Measurements from ENCODE around the gene AMMECR1. TPM values are rescaled to one million over a fixed set of nuclear protein-coding genes. Genes with fewer than 3 reads are reported as not detected.

The AMMECR1 gene
- total RNA-seq, 1 donor from 2014 or later = 10.1 TPM

- TF ChIP-seq, protein P1, sequence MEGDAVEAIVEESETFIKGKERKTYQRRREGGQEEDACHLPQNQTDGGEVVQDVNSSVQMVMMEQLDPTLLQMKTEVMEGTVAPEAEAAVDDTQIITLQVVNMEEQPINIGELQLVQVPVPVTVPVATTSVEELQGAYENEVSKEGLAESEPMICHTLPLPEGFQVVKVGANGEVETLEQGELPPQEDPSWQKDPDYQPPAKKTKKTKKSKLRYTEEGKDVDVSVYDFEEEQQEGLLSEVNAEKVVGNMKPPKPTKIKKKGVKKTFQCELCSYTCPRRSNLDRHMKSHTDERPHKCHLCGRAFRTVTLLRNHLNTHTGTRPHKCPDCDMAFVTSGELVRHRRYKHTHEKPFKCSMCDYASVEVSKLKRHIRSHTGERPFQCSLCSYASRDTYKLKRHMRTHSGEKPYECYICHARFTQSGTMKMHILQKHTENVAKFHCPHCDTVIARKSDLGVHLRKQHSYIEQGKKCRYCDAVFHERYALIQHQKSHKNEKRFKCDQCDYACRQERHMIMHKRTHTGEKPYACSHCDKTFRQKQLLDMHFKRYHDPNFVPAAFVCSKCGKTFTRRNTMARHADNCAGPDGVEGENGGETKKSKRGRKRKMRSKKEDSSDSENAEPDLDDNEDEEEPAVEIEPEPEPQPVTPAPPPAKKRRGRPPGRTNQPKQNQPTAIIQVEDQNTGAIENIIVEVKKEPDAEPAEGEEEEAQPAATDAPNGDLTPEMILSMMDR (IDR thresholded peaks at IDR 0.05) = no peak
- H3K9me3 Mint-ChIP-seq (ENCODE audit: unreplicated experiment) = peaks cover 4% of the 10 kb centered on the region
- H3K27ac Mint-ChIP-seq (ENCODE audit: unreplicated experiment) = no peak overlapping the region
- peaks cover 13% of the 10 kb centered on the region for H3K4me1 Mint-ChIP-seq (ENCODE audit: unreplicated experiment)
- no peak for DNase-seq (ENCODE audit: extremely low spot score, unreplicated experiment)
- peaks cover 5% of the 10 kb centered on the region for H3K36me3 Mint-ChIP-seq (ENCODE audit: unreplicated experiment)
- no peak overlapping the region for H3K4me3 Mint-ChIP-seq (ENCODE audit: unreplicated experiment)
- no peaks in the 10 kb centered on the region for H3K27me3 Mint-ChIP-seq (ENCODE audit: unreplicated experiment)
Observed at GRCh38 chrX:110265661-110266060, 52.2 kb downstream of the AMMECR1 start.

- DNase-seq (ENCODE audit: extremely low spot score, unreplicated experiment) = no peak
- no peaks in the 10 kb centered on the region for H3K27me3 Mint-ChIP-seq (ENCODE audit: unreplicated experiment)
- peaks cover 9% of the 10 kb centered on the region for H3K4me1 Mint-ChIP-seq (ENCODE audit: unreplicated experiment)
- no peak overlapping the region for H3K4me3 Mint-ChIP-seq (ENCODE audit: unreplicated experiment)
- peaks cover 5% of the 10 kb centered on the region for H3K36me3 Mint-ChIP-seq (ENCODE audit: unreplicated experiment)
- no peaks in the 10 kb centered on the region for H3K9me3 Mint-ChIP-seq (ENCODE audit: unreplicated experiment)
- TF ChIP-seq, protein P1 (IDR thresholded peaks at IDR 0.05) = no peak
- no peak overlapping the region for H3K27ac Mint-ChIP-seq (ENCODE audit: unreplicated experiment)
Observed at GRCh38 chrX:110259117-110259516, 58.8 kb downstream of the AMMECR1 start.

GRCh38 chrX:110258552-110258951 lies 59.3 kb downstream of the AMMECR1 start:
- Mint-ChIP-seq H3K4me3 (ENCODE audit: unreplicated experiment) (no peak overlapping the region), H3K4me1 (ENCODE audit: unreplicated experiment) (peaks cover 6% of the 10 kb centered on the region), H3K27me3 (ENCODE audit: unreplicated experiment) (no peaks in the 10 kb centered on the region), H3K36me3 (ENCODE audit: unreplicated experiment) (peaks cover 2% of the 10 kb centered on the region), H3K9me3 (ENCODE audit: unreplicated experiment) (no peaks in the 10 kb centered on the region), H3K27ac (ENCODE audit: unreplicated experiment) (no peak overlapping the region)
- TF ChIP-seq, protein P1 (IDR thresholded peaks at IDR 0.05) = no peak
- DNase-seq (ENCODE audit: extremely low spot score, unreplicated experiment) = no peak

- TF ChIP-seq, protein P1 (IDR thresholded peaks at IDR 0.05) = no peak
- Mint-ChIP-seq H3K27me3 (ENCODE audit: unreplicated experiment) (no peaks in the 10 kb centered on the region), H3K4me3 (ENCODE audit: unreplicated experiment) (no peak overlapping the region), H3K9me3 (ENCODE audit: unreplicated experiment) (no peaks in the 10 kb centered on the region), H3K36me3 (ENCODE audit: unreplicated experiment) (peaks cover 2% of the 10 kb centered on the region), H3K4me1 (ENCODE audit: unreplicated experiment) (peaks cover 3% of the 10 kb centered on the region), H3K27ac (ENCODE audit: unreplicated experiment) (no peak overlapping the region)
- DNase-seq (ENCODE audit: extremely low spot score, unreplicated experiment) = no peak
Observed at GRCh38 chrX:110257889-110258288, 60.0 kb downstream of the AMMECR1 start.

DNA sequence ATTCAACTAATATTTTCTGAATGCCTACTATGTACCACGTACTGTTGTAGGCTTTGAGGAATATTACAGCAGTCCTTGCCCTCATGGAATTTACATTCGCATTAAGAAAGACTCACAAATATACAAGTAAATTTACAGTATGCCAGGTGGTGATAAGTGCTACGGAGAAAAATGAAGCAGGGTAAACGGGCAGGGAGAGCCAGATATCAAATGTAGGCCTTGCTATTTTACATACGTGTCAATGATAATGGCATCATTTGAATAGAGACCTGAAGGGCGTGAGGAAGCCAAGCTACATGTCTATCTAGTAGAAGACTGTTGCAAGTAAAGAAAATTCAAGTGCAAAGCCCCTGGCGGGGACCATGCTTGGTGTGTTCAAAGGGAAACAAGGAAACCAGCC lies 65.2 kb downstream of the AMMECR1 start:
- Mint-ChIP-seq H3K27me3 (ENCODE audit: unreplicated experiment) (no peaks in the 10 kb centered on the region), H3K9me3 (ENCODE audit: unreplicated experiment) (no peaks in the 10 kb centered on the region), H3K4me3 (ENCODE audit: unreplicated experiment) (no peak overlapping the region), H3K36me3 (ENCODE audit: unreplicated experiment) (no peaks in the 10 kb centered on the region), H3K4me1 (ENCODE audit: unreplicated experiment) (peaks cover 8% of the 10 kb centered on the region), H3K27ac (ENCODE audit: unreplicated experiment) (no peak overlapping the region)
- DNase-seq (ENCODE audit: extremely low spot score, unreplicated experiment) = no peak
- TF ChIP-seq, protein P1 (IDR thresholded peaks at IDR 0.05) = no peak
